A549 treated with Hydrocortisone at 1 μM for 4 hours (cell line): Measurements from ENCODE around the gene MCM7. TPM values are rescaled to one million over a fixed set of nuclear protein-coding genes. Genes with fewer than 3 reads are reported as not detected.

Experiments
- total RNA-seq: library from RNA; stranded (reverse); fragments of 200-300 nt; extraction: Qiagen RNA extraction; gene quantifications from 5 replicates; pipeline ENCODE4 v1.2.3, GENCODE V29; 2022

MCM7 gene
- 224 to 240 TPM (median 235 TPM) in 5 replicates for total RNA-seq

GRCh38 chr7:100101016-100101862 lies at the start of gene MCM7, which contains the start of gene AP4M1:
TSS of gene MCM7 (minus strand) at chr7:100101397. CDS start at chr7:100101294, 103 bp downstream.
TSS of gene AP4M1 (plus strand) at chr7:100101643. CDS start at chr7:100101715, 72 bp downstream.

GRCh38 chr7:100148559-100149328 lies 47.5 kb upstream of the MCM7 start, which contains the start of gene LAMTOR4:
TSS of gene LAMTOR4 (plus strand) at chr7:100148918. CDS start at chr7:100148973, 55 bp downstream.

DNA sequence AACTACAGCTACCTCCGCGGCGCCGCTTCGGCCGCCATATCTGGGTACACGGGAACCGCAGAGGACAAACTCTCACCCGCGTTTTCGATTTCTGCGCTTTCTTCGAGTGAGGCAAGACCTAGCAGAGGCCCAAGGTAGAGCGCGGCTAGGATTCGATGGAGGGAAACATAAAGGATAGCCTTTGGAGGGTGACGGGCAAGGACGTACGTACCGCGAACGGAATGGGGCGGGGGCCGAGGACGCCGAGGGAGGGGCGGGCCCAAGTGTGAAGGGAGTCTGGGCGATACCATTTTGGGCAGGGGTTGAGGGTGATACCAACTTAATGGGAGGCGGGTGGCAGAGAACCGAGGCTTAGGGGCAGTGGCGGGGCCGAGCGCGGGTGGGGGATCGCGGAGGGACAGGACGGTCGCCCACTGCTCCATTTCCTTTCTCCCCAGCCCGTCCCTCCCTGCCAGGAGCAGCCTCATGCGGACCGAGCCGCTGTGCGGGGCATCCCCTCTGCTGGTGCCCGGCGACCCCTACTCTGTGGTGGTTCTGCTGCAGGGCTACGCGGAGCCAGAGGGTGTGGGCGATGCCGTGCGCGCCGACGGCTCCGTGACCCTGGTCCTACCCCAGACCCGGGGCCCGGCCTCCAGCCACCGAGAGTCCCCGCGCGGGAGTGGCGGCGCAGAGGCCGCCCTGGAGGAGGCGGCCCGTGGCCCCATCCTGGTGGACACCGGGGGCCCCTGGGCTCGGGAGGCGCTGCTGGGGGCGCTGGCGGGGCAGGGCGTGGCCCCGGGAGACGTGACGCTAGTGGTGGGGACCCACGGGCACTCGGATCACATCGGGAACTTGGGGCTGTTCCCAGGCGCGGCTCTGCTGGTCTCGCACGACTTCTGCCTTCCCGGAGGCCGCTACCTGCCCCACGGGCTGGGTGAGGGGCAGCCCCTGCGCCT lies 26.0 kb upstream of the MCM7 start, which contains the start of gene MBLAC1:
TSS of gene MBLAC1 (plus strand) at position 37 of the 935 bp plus-strand sequence. CDS start at position 466, 429 bp downstream.

GRCh38 chr7:100119072-100119969 lies 18.1 kb upstream of the MCM7 start, which contains the start of the genes CNPY4 and TAF6:
TSS of gene CNPY4 (plus strand) at chr7:100119634. CDS start at chr7:100119745, 111 bp downstream.
TSS of gene TAF6 (minus strand) at chr7:100119358. CDS start at chr7:100114209, 5,149 bp downstream.

DNA sequence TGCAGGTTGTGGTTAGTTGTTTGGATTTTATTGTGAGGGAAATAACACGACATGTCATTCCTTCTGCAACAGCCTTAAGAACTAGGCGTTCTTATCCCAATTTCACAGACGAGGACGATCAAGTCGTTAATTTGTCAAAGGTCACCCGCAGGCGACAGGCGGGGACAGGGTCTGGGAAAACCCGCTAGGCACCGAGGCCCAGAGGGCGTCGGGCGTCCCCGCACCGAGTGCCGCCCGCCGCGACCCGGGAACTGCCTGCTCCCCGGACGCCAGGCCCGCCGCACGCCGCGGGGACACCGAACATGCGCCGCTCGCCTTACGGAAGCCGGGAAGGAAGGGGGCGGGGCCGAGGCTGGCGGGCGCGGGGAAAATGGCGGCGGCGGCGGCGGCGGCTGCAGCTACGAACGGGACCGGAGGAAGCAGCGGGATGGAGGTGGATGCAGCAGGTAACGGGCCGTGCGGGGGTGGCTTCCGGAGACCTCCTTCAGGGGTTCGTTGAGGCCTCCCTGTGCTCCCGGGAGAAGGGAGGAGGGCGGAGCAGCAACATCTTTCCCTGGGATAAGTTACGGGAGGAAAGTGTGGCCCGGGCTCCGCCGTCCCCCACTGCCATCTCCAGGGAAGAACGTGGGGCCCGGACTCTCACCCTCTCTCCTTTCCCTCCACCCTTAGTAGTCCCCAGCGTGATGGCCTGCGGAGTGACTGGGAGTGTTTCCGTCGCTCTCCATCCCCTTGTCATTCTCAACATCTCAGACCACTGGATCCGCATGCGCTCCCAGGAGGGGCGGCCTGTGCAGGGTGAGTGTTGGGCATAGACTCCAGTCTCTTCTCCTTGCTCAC lies 12.4 kb downstream of the MCM7 start, which contains the start of gene COPS6:
TSS of gene COPS6 (plus strand) at position 349 of the 837 bp plus-strand sequence. CDS start at position 371, 22 bp downstream.

DNA sequence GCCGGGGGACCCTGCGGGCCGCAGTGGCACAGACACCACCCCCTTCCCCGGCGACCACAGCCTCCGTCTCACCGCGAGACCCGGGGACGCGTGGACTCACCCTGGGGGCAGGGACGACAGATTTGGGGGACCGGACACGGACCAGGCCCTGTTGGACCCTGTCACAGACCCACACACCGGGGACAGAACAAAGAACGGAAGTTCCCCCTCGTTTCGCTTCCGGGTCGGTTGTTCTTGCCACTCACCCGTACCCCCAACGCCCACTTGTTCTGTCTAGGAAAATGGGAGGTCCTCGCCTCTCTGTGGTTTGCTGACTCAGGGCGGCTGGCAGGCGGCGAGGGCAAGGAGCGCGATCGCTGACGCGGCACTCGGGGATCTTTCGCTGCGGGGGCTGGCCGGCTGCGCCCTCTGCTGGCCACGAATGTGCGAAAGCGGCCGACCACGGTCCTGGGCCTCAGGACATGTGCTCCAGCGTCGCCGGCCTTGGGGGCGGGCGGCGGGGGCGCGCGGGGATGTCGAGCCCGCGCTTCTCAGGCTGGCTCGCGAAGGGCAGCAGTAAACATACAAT lies 19.6 kb downstream of the MCM7 start, which contains the start of gene ZNF3:
TSS of gene ZNF3 (minus strand) at position 189 of the 568 bp plus-strand sequence. CDS start 4,366 bp downstream, outside the sequence.

DNA sequence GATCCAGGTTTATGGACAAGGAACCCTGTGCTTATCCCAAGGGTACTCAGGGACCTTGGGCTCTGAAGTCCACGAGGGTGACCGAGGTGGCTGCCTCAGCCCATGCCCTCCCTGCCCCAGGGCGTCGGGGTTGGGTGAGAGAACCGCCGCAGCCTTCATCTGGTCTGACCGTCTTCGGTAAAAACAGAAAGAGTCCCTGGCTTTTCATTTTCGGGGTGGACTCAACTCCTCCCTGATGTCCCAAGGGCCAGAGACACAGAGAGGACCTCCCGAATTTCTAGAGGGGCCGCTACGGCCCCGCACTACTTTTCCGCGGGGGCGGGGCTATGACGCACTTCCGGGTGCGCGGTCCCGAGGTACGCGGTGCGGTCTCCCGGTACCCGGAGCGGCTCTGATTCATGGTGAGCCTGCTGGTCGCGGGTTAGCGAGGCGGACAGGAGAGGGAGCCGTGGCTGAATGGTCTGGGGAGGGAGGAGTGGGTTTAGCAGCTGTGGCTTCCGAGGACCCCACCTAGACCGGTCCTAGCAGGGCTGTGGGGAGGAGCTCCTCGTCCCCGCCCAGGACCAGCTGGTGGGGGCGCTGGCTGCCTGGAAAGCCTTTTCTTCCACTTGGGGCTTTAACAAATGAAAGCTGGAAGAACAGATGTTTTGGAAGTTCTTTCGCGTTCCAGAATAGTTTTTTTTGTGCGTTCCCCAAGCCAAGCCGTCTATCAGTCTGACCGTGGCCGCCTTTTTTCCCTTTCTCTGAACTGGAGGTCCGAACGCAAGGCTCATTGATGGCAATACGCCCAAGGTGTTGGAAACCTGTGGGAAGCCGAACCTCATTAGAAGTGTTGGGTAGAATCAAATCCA lies 51.5 kb downstream of the MCM7 start, which contains the start of gene ZSCAN21:
TSS of gene ZSCAN21 (plus strand) at position 334 of the 851 bp plus-strand sequence. CDS start 7,233 bp downstream, outside the sequence.

Other genes starting within 250 kb of the MCM7 start
- not detected in 5 replicates for gene OR2AE1, start 224.4 kb downstream of the MCM7 start, total RNA-seq
- gene TRIM4, start 181.9 kb downstream of the MCM7 start, total RNA-seq: 24.9 to 30.2 TPM (median 26.4 TPM) in 5 replicates
- 0.16 TPM in 1 of 5 replicates, not detected in the others for gene GJC3, start 171.8 kb downstream of the MCM7 start, total RNA-seq
- not detected in 5 replicates for gene AZGP1, start 125.4 kb downstream of the MCM7 start, total RNA-seq
- 7.0 to 11.8 TPM (median 10.2 TPM) in 5 replicates for gene ZKSCAN1, start 85.8 kb downstream of the MCM7 start, total RNA-seq
- gene ZSCAN21, start 51.6 kb downstream of the MCM7 start, total RNA-seq: 10.2 to 12.5 TPM (median 11.2 TPM) in 5 replicates
- gene ZNF3, start 19.7 kb downstream of the MCM7 start, total RNA-seq: 18.0 to 25.2 TPM (median 21.2 TPM) in 5 replicates
- 151 to 186 TPM (median 173 TPM) in 5 replicates for gene COPS6, start 12.4 kb downstream of the MCM7 start, total RNA-seq
- 13.6 to 16.3 TPM (median 14.9 TPM) in 5 replicates for gene AP4M1, start 246 bp upstream of the MCM7 start, total RNA-seq
- 61.2 to 74.5 TPM (median 65.1 TPM) in 5 replicates for gene TAF6, start 18.0 kb upstream of the MCM7 start, total RNA-seq
- gene CNPY4, start 18.2 kb upstream of the MCM7 start, total RNA-seq: 9.1 to 12.2 TPM (median 10.7 TPM) in 5 replicates
- gene MBLAC1, start 25.6 kb upstream of the MCM7 start, total RNA-seq: 2.1 to 3.3 TPM (median 3.1 TPM) in 5 replicates
- gene LAMTOR4, start 47.5 kb upstream of the MCM7 start, total RNA-seq: 134 to 208 TPM (median 177 TPM) in 5 replicates
- 9.0 to 13.9 TPM (median 13.0 TPM) in 5 replicates for gene TRAPPC14, start 57.3 kb upstream of the MCM7 start, total RNA-seq
- gene GAL3ST4, start 67.2 kb upstream of the MCM7 start, total RNA-seq: 0.06 to 0.12 TPM (median 0.08 TPM) in 5 replicates
- 0.60 to 1.1 TPM (median 0.95 TPM) in 5 replicates for gene GPC2, start 76.0 kb upstream of the MCM7 start, total RNA-seq
- gene STAG3, start 76.5 kb upstream of the MCM7 start, total RNA-seq: 0.07 to 0.52 TPM (median 0.15 TPM) in 5 replicates
- 0.05 TPM in 1 of 5 replicates, not detected in the others for gene PVRIG, start 118.6 kb upstream of the MCM7 start, total RNA-seq
- gene SPDYE3, start 206.3 kb upstream of the MCM7 start, total RNA-seq: not detected in 5 replicates